ENCODE data around the gene PCNX2. TPM values are rescaled to one million over a fixed set of nuclear protein-coding genes. Genes with fewer than 3 reads are reported as not detected.

Gene PCNX2
- total RNA-seq, 1 donor from 2014 or later = 25.5 TPM

DNA sequence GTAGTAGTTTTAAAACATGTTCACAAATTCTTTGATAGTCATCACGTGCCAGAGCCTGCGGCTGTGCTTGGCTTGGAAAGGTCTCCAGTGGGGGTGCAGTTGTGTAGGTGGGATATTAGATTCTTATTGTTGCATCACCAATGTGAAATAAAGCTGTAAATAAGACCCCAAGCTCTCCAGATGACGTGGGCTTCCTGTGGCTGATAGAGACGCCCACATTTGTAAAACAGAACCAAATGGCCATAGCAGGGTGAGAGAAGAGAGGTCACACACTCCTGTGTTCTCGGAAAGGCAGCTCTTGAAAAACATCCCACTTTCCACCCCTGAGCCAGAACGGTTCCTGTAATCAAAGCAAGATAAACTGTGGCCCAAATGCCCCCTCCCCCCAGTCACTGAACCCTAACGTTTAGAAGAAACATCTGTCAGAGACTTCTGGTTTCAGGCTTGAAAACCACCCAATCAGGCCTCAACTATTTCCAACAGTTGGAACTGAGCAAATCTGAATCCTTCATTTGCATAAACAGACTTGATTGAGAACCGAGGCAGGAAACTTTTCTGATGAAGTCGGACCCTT lies 351.8 kb downstream of the PCNX2 start:
- H3K36me3 Mint-ChIP-seq (ENCODE audit: low read depth, unreplicated experiment) = no peaks in the 10 kb centered on the region
- no peak for FAIRE-seq
- Histone ChIP-seq H3K9ac (ENCODE audit: low read length) (no peak overlapping the region), H3K9me3 (ENCODE audit: insufficient read depth, low read depth, low read length) (peaks cover 3% of the 10 kb centered on the region), H3K4me3 (ENCODE audit: insufficient read depth, low read depth, low read length) (no peak overlapping the region), H4K20me1 (ENCODE audit: insufficient read depth, low read length) (no peaks in the 10 kb centered on the region), H3K79me2 (ENCODE audit: insufficient read depth, low read length) (no peaks in the 10 kb centered on the region), H2AFZ (ENCODE audit: low read depth, low read length) (no peak overlapping the region), H3K27me3 (ENCODE audit: insufficient read depth, low read length) (no peaks in the 10 kb centered on the region), H3K27ac (ENCODE audit: low read depth, low read length) (no peak overlapping the region), H3K4me2 (ENCODE audit: low read length) (no peak overlapping the region), H3K36me3 (ENCODE audit: insufficient read depth, low read length) (no peaks in the 10 kb centered on the region), H3K4me1 (ENCODE audit: insufficient read depth, low read length) (no peaks in the 10 kb centered on the region)
- TF ChIP-seq, protein P1, sequence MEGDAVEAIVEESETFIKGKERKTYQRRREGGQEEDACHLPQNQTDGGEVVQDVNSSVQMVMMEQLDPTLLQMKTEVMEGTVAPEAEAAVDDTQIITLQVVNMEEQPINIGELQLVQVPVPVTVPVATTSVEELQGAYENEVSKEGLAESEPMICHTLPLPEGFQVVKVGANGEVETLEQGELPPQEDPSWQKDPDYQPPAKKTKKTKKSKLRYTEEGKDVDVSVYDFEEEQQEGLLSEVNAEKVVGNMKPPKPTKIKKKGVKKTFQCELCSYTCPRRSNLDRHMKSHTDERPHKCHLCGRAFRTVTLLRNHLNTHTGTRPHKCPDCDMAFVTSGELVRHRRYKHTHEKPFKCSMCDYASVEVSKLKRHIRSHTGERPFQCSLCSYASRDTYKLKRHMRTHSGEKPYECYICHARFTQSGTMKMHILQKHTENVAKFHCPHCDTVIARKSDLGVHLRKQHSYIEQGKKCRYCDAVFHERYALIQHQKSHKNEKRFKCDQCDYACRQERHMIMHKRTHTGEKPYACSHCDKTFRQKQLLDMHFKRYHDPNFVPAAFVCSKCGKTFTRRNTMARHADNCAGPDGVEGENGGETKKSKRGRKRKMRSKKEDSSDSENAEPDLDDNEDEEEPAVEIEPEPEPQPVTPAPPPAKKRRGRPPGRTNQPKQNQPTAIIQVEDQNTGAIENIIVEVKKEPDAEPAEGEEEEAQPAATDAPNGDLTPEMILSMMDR (IDR thresholded peaks at IDR 0.05; ENCODE audit: insufficient read depth, low read depth, low read length) = no peak
- no peak for TF ChIP-seq EZH2 (IDR thresholded peaks at IDR 0.05; ENCODE audit: insufficient read depth, low read length)
- DNase-seq (ENCODE audit: low read depth) = no peak
- H3K27me3 Mint-ChIP-seq (ENCODE audit: low read depth, unreplicated experiment) = no peaks in the 10 kb centered on the region
- no peaks in the 10 kb centered on the region for H3K4me1 Mint-ChIP-seq (ENCODE audit: low read depth, unreplicated experiment)
- H3K9me3 Mint-ChIP-seq (ENCODE audit: unreplicated experiment) = peaks cover 2% of the 10 kb centered on the region
- H3K27ac Mint-ChIP-seq (ENCODE audit: unreplicated experiment) = no peak overlapping the region
- no peak overlapping the region for H3K4me3 Mint-ChIP-seq (ENCODE audit: unreplicated experiment)

DNA sequence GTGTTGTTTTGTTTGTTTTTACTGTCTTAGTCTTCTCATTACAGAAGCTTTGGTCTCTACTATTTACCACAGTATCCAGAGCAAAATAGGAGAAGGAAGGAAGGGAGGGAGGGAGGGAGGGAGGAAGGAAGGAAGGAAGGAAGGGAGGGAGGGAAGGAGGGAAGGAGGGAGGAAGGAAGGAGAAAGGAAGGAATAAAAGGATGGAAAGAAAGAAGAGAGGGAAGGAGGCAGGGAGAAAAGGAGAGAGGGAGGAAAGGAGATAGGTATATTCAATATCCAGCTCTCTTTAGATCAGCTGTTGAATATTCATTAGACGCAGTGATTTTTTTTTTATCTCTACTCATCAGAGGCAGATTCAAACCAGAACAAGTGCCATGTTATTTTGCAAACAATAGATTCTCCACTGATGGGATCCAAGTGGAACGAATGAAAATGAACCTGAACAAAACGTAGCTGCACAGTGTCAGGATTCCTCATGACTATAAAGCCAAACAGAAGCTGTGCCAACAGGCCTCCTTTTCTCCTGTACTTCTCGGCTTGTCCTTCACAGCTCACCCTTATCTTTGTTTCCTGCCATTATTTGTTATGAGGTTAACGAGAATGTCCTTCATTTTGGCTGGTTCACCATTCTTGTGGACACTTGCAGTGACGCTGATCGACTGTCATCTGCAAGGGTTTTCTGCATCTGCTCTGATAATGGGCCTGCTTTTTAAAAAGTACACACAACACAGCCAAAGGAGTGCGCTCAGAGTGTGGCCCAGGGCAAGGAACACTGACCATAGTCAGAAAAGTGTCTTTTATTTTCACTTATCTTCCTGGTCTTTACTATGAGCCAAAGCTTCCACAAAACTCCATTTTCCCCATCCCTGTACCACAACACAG lies 352.9 kb downstream of the PCNX2 start:
- Histone ChIP-seq H2AFZ (ENCODE audit: low read depth, low read length) (no peak overlapping the region), H3K36me3 (ENCODE audit: insufficient read depth, low read length) (no peaks in the 10 kb centered on the region), H3K9me3 (ENCODE audit: insufficient read depth, low read depth, low read length) (peaks cover 3% of the 10 kb centered on the region), H3K4me1 (ENCODE audit: insufficient read depth, low read length) (no peaks in the 10 kb centered on the region), H3K9ac (ENCODE audit: low read length) (no peak overlapping the region), H3K4me3 (ENCODE audit: insufficient read depth, low read depth, low read length) (no peak overlapping the region), H3K27me3 (ENCODE audit: insufficient read depth, low read length) (no peaks in the 10 kb centered on the region), H3K27ac (ENCODE audit: low read depth, low read length) (no peak overlapping the region), H3K79me2 (ENCODE audit: insufficient read depth, low read length) (no peaks in the 10 kb centered on the region), H4K20me1 (ENCODE audit: insufficient read depth, low read length) (no peaks in the 10 kb centered on the region), H3K4me2 (ENCODE audit: low read length) (no peak overlapping the region)
- H3K4me1 Mint-ChIP-seq (ENCODE audit: low read depth, unreplicated experiment) = no peaks in the 10 kb centered on the region
- no peaks in the 10 kb centered on the region for H3K36me3 Mint-ChIP-seq (ENCODE audit: low read depth, unreplicated experiment)
- H3K27ac Mint-ChIP-seq (ENCODE audit: unreplicated experiment) = no peak overlapping the region
- no peak overlapping the region for H3K4me3 Mint-ChIP-seq (ENCODE audit: unreplicated experiment)
- FAIRE-seq (no peak), DNase-seq (ENCODE audit: low read depth) (no peak)
- TF ChIP-seq EZH2 (IDR thresholded peaks at IDR 0.05; ENCODE audit: insufficient read depth, low read length) = no peak
- TF ChIP-seq, protein P1 (IDR thresholded peaks at IDR 0.05; ENCODE audit: insufficient read depth, low read depth, low read length) = no peak
- H3K27me3 Mint-ChIP-seq (ENCODE audit: low read depth, unreplicated experiment) = peaks cover 4% of the 10 kb centered on the region
- H3K9me3 Mint-ChIP-seq (ENCODE audit: unreplicated experiment) = peaks cover 2% of the 10 kb centered on the region

DNA sequence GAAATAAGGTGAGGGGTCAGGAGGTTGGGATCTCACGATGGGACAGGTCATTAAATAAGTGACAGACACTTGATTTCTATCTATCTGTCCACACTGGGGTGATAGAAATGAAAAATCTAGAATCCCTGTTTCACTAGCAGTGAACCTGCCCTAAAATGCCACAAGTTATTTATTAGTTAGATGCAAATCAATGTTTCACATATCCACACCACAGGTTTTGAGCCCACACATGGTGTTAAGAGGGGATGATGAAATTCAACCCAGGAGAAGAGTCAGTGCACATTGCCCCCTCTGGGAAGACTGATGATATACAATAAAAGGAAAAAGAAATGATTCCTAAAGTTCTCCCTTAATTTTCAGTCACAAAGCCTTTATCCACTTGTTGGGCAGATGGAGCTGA lies 355.3 kb downstream of the PCNX2 start:
- no peak overlapping the region for H3K27ac ChIP-seq (ENCODE audit: low read depth, low read length)
- no peak overlapping the region for H3K4me3 ChIP-seq (ENCODE audit: insufficient read depth, low read depth, low read length)
- H2AFZ ChIP-seq (ENCODE audit: low read depth, low read length) = no peak overlapping the region
- FAIRE-seq = no peak
- H3K4me1 Mint-ChIP-seq (ENCODE audit: low read depth, unreplicated experiment) = no peaks in the 10 kb centered on the region
- no peak overlapping the region for H3K27ac Mint-ChIP-seq (ENCODE audit: unreplicated experiment)
- peaks cover 3% of the 10 kb centered on the region for H3K9me3 ChIP-seq (ENCODE audit: insufficient read depth, low read depth, low read length)
- no peak overlapping the region for H3K9ac ChIP-seq (ENCODE audit: low read length)
- no peaks in the 10 kb centered on the region for H3K4me1 ChIP-seq (ENCODE audit: insufficient read depth, low read length)
- no peak for DNase-seq (ENCODE audit: low read depth)
- no peaks in the 10 kb centered on the region for H3K9me3 Mint-ChIP-seq (ENCODE audit: unreplicated experiment)
- TF ChIP-seq, protein P1 (IDR thresholded peaks at IDR 0.05; ENCODE audit: insufficient read depth, low read depth, low read length) = no peak
- TF ChIP-seq EZH2 (IDR thresholded peaks at IDR 0.05; ENCODE audit: insufficient read depth, low read length) = no peak
- H3K27me3 Mint-ChIP-seq (ENCODE audit: low read depth, unreplicated experiment) = peaks cover 8% of the 10 kb centered on the region
- no peaks in the 10 kb centered on the region for H3K36me3 ChIP-seq (ENCODE audit: insufficient read depth, low read length)
- no peaks in the 10 kb centered on the region for H3K79me2 ChIP-seq (ENCODE audit: insufficient read depth, low read length)
- no peak overlapping the region for H3K4me3 Mint-ChIP-seq (ENCODE audit: unreplicated experiment)
- no peaks in the 10 kb centered on the region for H3K27me3 ChIP-seq (ENCODE audit: insufficient read depth, low read length)
- no peaks in the 10 kb centered on the region for H4K20me1 ChIP-seq (ENCODE audit: insufficient read depth, low read length)
- no peaks in the 10 kb centered on the region for H3K36me3 Mint-ChIP-seq (ENCODE audit: low read depth, unreplicated experiment)
- no peak overlapping the region for H3K4me2 ChIP-seq (ENCODE audit: low read length)

Data from astrocyte (in vitro differentiated cells and primary cell).